ENCODE data around the gene AHDC1.
"Not testable (repeated sequence)": the region's sequence is repeated elsewhere in the genome, so short reads cannot be mapped to it uniquely, and the experiment has no call there.

Gene AHDC1

DNA sequence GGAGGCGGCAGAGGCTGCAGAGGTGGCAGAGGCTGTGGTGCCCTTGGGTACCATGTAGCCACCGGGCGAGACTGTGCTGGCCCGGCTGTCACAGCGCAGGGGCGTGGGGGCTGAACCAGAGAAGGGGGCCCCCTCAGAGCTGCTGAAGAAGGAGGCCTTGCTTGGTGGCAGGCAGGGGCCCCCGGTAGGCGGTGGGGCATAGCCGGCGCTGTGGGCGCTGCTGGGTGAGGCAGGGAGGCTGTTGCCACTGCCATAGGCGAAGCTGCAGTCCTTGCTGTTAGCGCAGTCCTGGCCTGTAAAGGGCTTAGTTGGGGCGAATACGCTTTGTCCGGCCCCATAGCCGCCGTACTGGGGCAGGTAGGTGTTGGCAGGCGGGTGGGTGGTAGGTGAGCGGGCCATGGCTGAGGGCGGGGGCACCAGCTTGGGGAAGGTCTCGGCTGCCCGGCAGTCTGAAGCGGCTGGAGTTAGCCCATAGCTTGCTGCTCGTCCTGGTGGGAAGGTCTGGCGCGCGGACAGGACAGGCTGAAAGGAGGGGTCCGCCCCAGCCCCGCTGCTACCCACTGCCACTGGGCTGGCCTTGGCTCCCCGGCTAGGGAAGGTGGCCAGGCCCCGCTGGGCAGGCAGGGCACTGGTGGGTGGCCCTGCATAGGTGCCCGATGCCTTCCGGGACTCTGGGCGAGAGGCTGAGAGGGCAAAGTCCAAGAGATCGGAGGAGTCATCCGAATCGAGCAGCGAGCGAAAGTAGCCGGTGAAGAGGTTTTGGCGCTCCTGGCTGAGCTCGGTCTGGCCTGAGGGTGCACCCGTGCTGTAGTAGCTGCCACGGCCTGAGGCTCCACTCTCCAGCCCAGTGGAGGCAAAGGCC, 54.9 kb downstream of the AHDC1 start:
- no peak for DNase-seq

GRCh38 chr1:27548136-27548853, 55.6 kb downstream of the AHDC1 start:
- no peak for DNase-seq

- DNase-seq, result no peak
These were observed 56.5 kb downstream of the AHDC1 start for GRCh38 chr1:27547220-27548116.

- no peak for DNase-seq
These were observed 58.1 kb downstream of the AHDC1 start for GRCh38 chr1:27545876-27546275.

DNA sequence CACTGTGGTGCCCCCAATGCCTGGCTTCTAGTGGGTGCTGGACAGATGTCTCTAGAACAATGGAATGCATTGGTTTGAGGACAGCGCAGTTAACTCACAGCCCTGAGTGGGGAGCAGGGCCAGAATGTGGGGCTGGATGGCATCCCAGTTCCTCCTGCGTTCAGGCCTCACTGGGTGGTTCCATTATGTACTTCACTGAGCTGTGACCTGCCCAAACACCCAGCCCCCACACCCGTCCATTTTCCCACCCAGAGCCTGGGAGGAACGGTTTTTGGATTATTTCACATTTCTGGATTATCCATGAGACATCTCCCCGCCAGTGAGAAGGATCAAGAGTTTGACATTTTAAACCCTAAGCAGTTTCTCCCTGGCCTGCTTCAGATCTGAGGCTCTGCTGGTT, 58.7 kb downstream of the AHDC1 start:
- DNase-seq, result no peak

DNA sequence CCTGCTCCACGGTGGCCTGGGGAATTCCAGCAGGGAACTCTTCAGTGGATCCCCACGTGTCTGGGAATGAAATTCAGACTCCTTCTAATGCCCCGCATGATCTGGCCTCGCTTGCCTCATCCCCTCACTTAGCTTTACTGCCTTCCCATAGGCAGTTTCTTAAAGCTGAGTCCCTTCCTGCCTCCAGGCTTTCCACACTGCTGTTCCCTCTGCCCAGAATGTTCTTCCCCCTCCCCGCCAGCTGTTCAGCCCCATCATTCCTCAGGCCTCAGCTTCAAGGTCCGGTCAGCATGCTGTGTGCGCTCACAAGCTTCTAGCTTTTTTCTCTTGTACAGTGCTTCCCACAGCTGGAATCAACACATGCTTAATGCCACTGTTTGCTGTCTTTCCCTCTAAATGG, 59.1 kb downstream of the AHDC1 start:
- no peak for DNase-seq

- no peak for DNase-seq
These were observed 60.7 kb downstream of the AHDC1 start for GRCh38 chr1:27543284-27543683.

GRCh38 chr1:27542463-27543273, 61.3 kb downstream of the AHDC1 start:
- no peak for DNase-seq

DNA sequence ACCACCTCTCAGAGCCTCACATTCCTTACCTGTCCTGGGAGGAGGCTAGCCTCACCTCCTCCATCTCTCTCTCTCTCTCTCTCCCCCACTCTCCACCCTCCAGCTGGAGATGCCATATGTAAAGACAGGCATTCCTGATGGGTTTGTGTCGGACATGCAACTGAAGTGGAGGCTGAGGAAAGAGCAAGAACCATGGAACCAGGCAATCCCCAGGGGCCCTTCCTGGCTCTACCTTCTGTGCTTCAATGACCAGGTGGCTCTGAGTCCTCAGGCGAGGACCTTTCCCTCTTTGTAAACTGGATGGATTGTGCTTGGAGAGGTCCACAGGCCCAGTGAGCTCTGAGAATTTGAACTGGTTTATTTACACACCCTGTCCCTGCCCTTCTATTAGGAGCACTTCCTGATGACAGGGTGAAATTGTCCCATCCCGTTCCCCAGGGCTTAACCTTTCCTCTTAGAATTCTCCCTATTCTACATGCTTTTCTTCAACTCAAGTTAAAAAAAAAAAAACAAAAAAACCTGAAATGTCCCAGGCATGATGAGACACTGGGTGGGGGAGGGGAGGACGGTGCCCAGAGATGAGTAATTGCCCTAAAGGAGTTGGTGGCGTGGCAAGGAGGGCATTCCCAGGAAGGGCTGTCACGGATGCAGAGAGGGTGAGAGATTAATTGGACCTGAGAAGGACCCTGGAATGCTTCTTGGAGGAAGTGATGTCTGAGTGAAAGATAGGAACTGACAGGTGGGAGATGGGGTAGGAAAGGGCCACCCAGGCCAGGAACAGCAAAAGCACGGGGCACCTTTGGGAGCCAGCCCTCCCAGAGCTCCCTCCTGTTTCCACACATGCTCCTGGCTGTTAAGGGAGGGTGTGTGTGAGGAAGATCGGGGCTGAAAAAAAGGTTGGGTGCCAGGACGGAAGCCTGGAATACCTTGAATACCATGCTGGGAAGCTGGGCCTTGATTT, 63.8 kb downstream of the AHDC1 start:
- DNase-seq, result no peak

DNA sequence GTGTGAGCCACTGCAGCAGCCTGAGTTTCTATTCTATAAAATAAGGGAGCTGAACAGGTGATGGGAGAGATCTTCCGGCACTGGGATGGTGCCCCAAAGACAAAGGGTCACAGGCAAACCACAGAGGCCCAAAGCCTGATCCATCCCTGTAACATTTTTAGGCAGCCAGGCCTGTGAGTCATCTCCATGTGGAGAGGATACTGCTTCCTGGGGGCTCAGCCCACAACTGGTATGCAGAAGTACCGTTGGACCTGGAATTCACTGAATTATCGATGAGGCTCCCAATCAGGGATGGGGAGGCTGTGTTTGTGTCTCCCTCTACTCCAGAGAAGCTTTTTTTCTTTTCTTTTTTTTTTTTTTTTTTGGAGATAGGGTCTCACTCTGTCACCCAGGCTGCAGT, 65.2 kb downstream of the AHDC1 start:
- DNase-seq, result no peak

DNA sequence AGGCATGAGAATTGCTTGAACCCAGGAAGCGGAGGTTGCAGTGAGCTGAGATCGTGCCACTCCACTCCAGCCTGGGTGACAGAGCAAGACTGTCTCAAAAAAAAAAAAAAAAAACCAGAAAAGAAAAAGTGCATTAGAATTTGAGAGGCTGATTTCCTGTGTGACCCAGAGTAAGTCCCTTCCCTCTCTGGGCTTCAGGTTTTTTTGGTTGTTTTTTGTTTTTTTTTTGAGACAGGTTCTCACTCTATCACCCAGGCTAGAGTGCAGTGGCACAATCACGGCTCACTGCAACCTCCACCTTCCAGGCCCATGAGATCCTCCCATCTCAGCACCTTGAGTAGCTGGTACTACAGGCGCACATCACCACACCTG, 65.7 kb downstream of the AHDC1 start:
- DNase-seq, result not testable (repeated sequence)

GRCh38 chr1:27536767-27537166, 67.2 kb downstream of the AHDC1 start:
- peak; percentile 26 for DNase-seq

GRCh38 chr1:27536010-27536757, 67.8 kb downstream of the AHDC1 start:
- no peak for DNase-seq

DNA sequence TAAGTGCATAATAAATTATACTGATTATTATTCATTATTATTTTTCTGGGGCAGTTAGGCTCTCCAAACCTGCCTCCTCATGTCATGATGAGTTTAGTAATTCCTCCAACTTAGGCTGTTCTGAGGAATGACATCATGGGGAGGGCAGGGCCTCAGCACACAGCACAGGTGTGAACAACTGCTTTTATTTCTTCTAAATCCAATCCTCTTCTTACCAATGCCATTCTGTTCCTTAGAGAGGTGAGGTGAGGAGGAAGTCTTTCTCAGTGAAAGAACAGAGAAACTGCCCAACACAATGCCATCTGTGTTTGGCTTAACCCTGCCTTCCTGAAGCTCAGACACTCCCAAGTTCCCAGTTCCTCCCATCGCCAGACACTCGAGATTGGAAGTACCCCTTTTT, 68.6 kb downstream of the AHDC1 start:
- no peak for DNase-seq

GRCh38 chr1:27531959-27532685, 71.8 kb downstream of the AHDC1 start:
- no peak for DNase-seq

GRCh38 chr1:27530192-27530591, 73.8 kb downstream of the AHDC1 start:
- no peak for DNase-seq

DNA sequence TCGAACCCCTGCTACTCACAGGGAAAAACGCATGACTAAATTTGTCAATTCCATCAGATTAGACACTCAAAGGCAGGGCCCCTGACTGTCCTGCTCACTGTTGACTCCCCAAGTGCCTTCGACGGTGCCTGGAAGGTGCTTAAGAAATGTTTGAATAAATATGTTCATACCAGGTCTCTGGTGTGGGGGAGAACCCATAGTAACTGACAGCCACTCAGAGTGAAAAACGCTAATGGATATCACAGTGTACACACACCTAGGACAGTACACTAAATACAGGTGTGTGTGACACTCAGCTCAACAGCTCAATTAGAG, 74.3 kb downstream of the AHDC1 start:
- no peak for DNase-seq

- no peak for DNase-seq
These were observed 74.9 kb downstream of the AHDC1 start for GRCh38 chr1:27528818-27529703.

Data from NCI-H524 treated with DMSO at 0.1 percent for 48 hours (cell line).